K562 (cell line): Measurements from ENCODE around the gene RPL7A. TPM values are rescaled to one million over a fixed set of nuclear protein-coding genes. Genes with fewer than 3 reads are reported as not detected.
A peak's percentile ranks its signal among the peaks of the same experiment; 100 is the strongest.
"Not testable (repeated sequence)": the region's sequence is repeated elsewhere in the genome, so short reads cannot be mapped to it uniquely, and the experiment has no call there.

Source experiments
- ATAC-seq: fragments of 200-7000 bp; cut with Tn5 transposase; 3 replicates; pipeline ENCODE4 v1.9.1; 2020; ENCODE audit warnings: moderate library complexity
- BruUV-seq: library from RNA; stranded (reverse); fragments of 400-500 nt; replicated peaks from 2 replicates; lab custom pipeline; 2021; lab: Mats Ljungman, UMichigan
- CTCF ChIA-PET: fragments of 300-600 bp; formaldehyde crosslinking; extraction: SDS; loops from one replicate; lab custom pipeline; 2021; ENCODE audit warnings: low intra/inter-chr PET ratio; lab: Yijun Ruan, JAX
- POLR2A ChIA-PET: fragments of 300-600, 350-650 bp; sonication (Branson Sonifier 250); formaldehyde crosslinking; extraction: SDS; loops from one replicate; lab custom pipeline; 2021; ENCODE audit warnings: antibody characterized with exemption, inconsistent platforms; lab: Yijun Ruan, JAX
- DNase-seq, 4 experiments: peaks; one replicate each; pipeline versions ENCODE4 v3.0.0 to v3.0.0-alpha.2; 2011 to 2018; ENCODE audit warnings: low spot score in 3 of 4, mixed read lengths in 3 of 4; ENCODE audit errors: extremely low read depth in 1 of 4
- FAIRE-seq: peaks from 2 replicates; lab custom pipeline; 2011; peaks lifted over from hg19 to GRCh38; lab: Jason Lieb, UNC
- H2AFZ ChIP-seq: 2 replicates; pipeline ENCODE4 v1.6.0; 2011; ENCODE audit warnings: low read depth, low read length, control low read depth, inconsistent platforms
- H3K27ac ChIP-seq: fragments of 200-600 bp; 3 replicates; pipeline ENCODE4 v1.8.0; 2011; ENCODE audit warnings: low read depth, mild to moderate bottlenecking, control low read depth, inconsistent platforms, low read length, moderate library complexity, mixed read lengths; ENCODE audit errors: extremely low read depth
- H3K27me3 ChIP-seq, 2 experiments: fragments of 300-600 bp in 1 of 2; 2 replicates in 1 of 2; 3 replicates in 1 of 2; pipeline versions ENCODE4 v1.6.0 to v1.8.0; 2011; ENCODE audit warnings: inconsistent platforms in 2 of 2, low read length in 2 of 2, mild to moderate bottlenecking in 1 of 2, mixed read lengths in 1 of 2, moderate library complexity in 1 of 2; ENCODE audit not compliant: control insufficient read depth in 2 of 2, insufficient read depth in 2 of 2
- H3K36me3 ChIP-seq: fragments of 300-600 bp; 3 replicates; pipeline ENCODE4 v1.8.0; 2011; ENCODE audit warnings: mild to moderate bottlenecking, low read length, inconsistent platforms; ENCODE audit not compliant: control insufficient read depth, insufficient read depth
- H3K4me1 ChIP-seq, 2 experiments: fragments of 200-600 bp in 1 of 2; replicated peaks in 1 of 2; 2 replicates in 1 of 2; 3 replicates in 1 of 2; pipeline versions ENCODE4 v1.5.1 to v1.8.0; 2011; ENCODE audit warnings: inconsistent platforms in 2 of 2, low read length in 2 of 2, mild to moderate bottlenecking in 1 of 2, mixed read lengths in 1 of 2, moderate library complexity in 1 of 2; ENCODE audit not compliant: control insufficient read depth in 2 of 2, insufficient read depth in 2 of 2
- H3K4me2 ChIP-seq: 2 replicates; pipeline ENCODE4 v1.6.1; 2011; ENCODE audit warnings: low read length, control low read depth, inconsistent platforms, mixed read lengths; ENCODE audit not compliant: insufficient read depth
- H3K4me3 ChIP-seq: fragments of 200-600 bp; sonication (generic), shearing (Covaris generic); 2 replicates; pipeline ENCODE4 v1.5.1; 2016; ENCODE audit warnings: control low read depth, inconsistent platforms
- H3K79me2 ChIP-seq: fragments of 200-600 bp; 3 replicates; pipeline ENCODE4 v1.8.0; 2011; ENCODE audit warnings: low read length, inconsistent platforms; ENCODE audit not compliant: control insufficient read depth, insufficient read depth
- H3K9ac ChIP-seq, 2 experiments: 2 replicates each; pipeline versions ENCODE4 v1.6.0 to v1.6.1; 2011; ENCODE audit warnings: low read depth in 2 of 2, low read length in 2 of 2, control low read depth in 1 of 2, inconsistent platforms in 1 of 2, mild to moderate bottlenecking in 1 of 2, mixed read lengths in 1 of 2; ENCODE audit not compliant: insufficient read depth in 1 of 2
- H3K9me1 ChIP-seq: one replicate; pipeline ENCODE4 v1.6.0; 2011; ENCODE audit warnings: inconsistent platforms, mild to moderate bottlenecking, low read length, moderate library complexity; ENCODE audit not compliant: control insufficient read depth, insufficient read depth
- H3K9me3 ChIP-seq: replicated peaks from 2 replicates; pipeline ENCODE4 v1.5.1; 2011; ENCODE audit warnings: low read depth, low read length, inconsistent platforms; ENCODE audit not compliant: control insufficient read depth, insufficient read depth
- H4K20me1 ChIP-seq: replicated peaks from 2 replicates; pipeline ENCODE4 v1.6.1; 2011; ENCODE audit warnings: low read length, inconsistent platforms, mixed read lengths; ENCODE audit not compliant: control insufficient read depth, insufficient read depth
- CTCF ChIP-seq, 3 experiments: IDR thresholded peaks in 2 of 3; conservative IDR thresholded peaks in 1 of 3; 2 replicates each; pipeline ENCODE4 v1.5.1; 2011 to 2012; ENCODE audit warnings: low read length in 3 of 3, mild to moderate bottlenecking in 3 of 3, control low read depth in 2 of 3, improper control_type of control experiment in 1 of 3, inconsistent platforms in 1 of 3, low read depth in 1 of 3, mixed read lengths in 1 of 3, moderate library complexity in 1 of 3; ENCODE audit not compliant: insufficient read depth in 2 of 3
- HMGXB4 ChIP-seq: sonication (generic); formaldehyde crosslinking; IDR thresholded peaks from 2 replicates; pipeline ENCODE4 v1.8.1; 2023; ENCODE audit warnings: mild to moderate bottlenecking, missing genetic modification reagents
- PHB ChIP-seq: fragments of 250-450 bp; sonication (Bioruptor Pico); IDR thresholded peaks from 2 replicates; pipeline ENCODE4 v1.5.0; 2021
- RAD21 ChIP-seq, 2 experiments: fragments of 250-450 bp in 1 of 2; fragments of 450-650 bp in 1 of 2; sonication (Bioruptor Pico) in 1 of 2; formaldehyde crosslinking in 1 of 2; IDR thresholded peaks in 1 of 2; conservative IDR thresholded peaks in 1 of 2; 2 replicates each; pipeline versions ENCODE4 v1.4.0 to v1.8.0; 2020 to 2022; ENCODE audit warnings: mild to moderate bottlenecking in 2 of 2, moderate library complexity in 1 of 2
- SMC3 ChIP-seq: conservative IDR thresholded peaks from 2 replicates; pipeline ENCODE4 v1.6.1; 2011; ENCODE audit warnings: low read depth, low read length, improper control_type of control experiment; ENCODE audit not compliant: insufficient read depth
- ZNF263 ChIP-seq: sonication (generic); formaldehyde crosslinking; IDR thresholded peaks from 2 replicates; pipeline ENCODE4 v1.8.0; 2022; ENCODE audit warnings: mild to moderate bottlenecking, missing genetic modification reagents, borderline replicate concordance
- WGBS: fragments of 100-300 bp; shearing (Covaris generic); methylation state at CpG from one replicate; pipeline ENCODE4 v1.1.6; 2016; ENCODE audit warnings: low coverage, mixed read lengths; ENCODE audit not compliant: insufficient coverage; ENCODE audit errors: missing lambda C conversion rate; 5-methylcytosine and 5-hydroxymethylcytosine counted together
- in situ Hi-C: fragments of 300-500 bp; cut with MboI; formaldehyde crosslinking; loops from 4 replicates; pipeline ENCODE4 v1.15.0; 2018; ENCODE audit warnings: inconsistent platforms, mixed read lengths
- intact Hi-C: fragments of 100-400 bp; cut with micrococcal nuclease; formaldehyde crosslinking; loops from 2 replicates; pipeline ENCODE4 v1.14.2; 2022
- polyA plus RNA-seq, 8 experiments: library from polyadenylated mRNA; depleted of rRNA in 4 of 8; stranded (reverse) in 5 of 8; unstranded in 3 of 8; fragments of >200 nt; fragmentation: Nextera tagmentation in 2 of 8; fragmentation: Illumina TruSeq in 1 of 8; extraction: Ambion mirVana in 2 of 8; extraction: Trizol in 1 of 8; gene quantifications; 2 replicates each; pipeline versions ENCODE4 v1.2.1 to v1.2.3, GENCODE V29; 2011 to 2014; ENCODE audit warnings: inconsistent platforms in 1 of 8, missing spikeins in 1 of 8
- total RNA-seq, 7 experiments: library from RNA; depleted of rRNA in 6 of 7; stranded (reverse); fragments of >200 nt in 6 of 7; fragmentation: Illumina TruSeq in 2 of 7; extraction: Trizol in 2 of 7; gene quantifications; 2 replicates each; pipeline versions ENCODE4 v1.2.1 to v1.2.3, GENCODE V29; 2011 to 2021; ENCODE audit warnings: low replicate concordance in 1 of 7

Gene RPL7A
- total and polyA plus RNA-seq, 9 of the 15 experiments (the other 6 are each of a cell fraction or from before 2014, with no cell fraction given) = 1,935 to 3,760 (median 2,652) TPM

- in situ Hi-C loops = loop anchor here (5.0 kb wide), 1 partner anchor 90 kb away; no protein-coding TSS in a partner anchor
- H3K4me2 ChIP-seq, BruUV-seq, H3K4me3 ChIP-seq, H3K4me1 ChIP-seq, intact Hi-C loops, CTCF ChIA-PET, FAIRE-seq, H2AFZ ChIP-seq, H3K79me2 ChIP-seq, ATAC-seq, H3K9ac ChIP-seq, H3K36me3 ChIP-seq, H3K27me3 ChIP-seq, H3K9me1 ChIP-seq, H3K27ac ChIP-seq, H4K20me1 ChIP-seq, H3K9me3 ChIP-seq, POLR2A ChIA-PET: not testable (repeated sequence)
- WGBS = 0% methylated on average over 2 of the region's 13 CpGs
- peak in 1 of 4 experiments; percentile 3 for DNase-seq
These were observed 30.5 kb upstream of the RPL7A start for GRCh38 chr9:133317551-133317950.

- no peaks in the 10 kb centered on the region for H4K20me1 ChIP-seq
- no TSS peak for BruUV-seq
- H3K4me2 ChIP-seq = no peak overlapping the region
- peaks cover 0 to 8% of the 10 kb centered on the region in 2 experiments; a peak in 1 of 5 replicates for H3K27me3 ChIP-seq
- no peak overlapping the region for H3K9ac ChIP-seq
- DNase-seq = peak in 2 of 4 experiments; percentile 23 to 24
- intact Hi-C loops (loop anchor here (10.0 kb wide), 1 partner anchor 46 kb away; the partner anchor contains the start of gene ABO), in situ Hi-C loops (no loop called here)
- peaks cover 3% of the 10 kb centered on the region for H3K9me3 ChIP-seq
- H3K36me3 ChIP-seq = no peaks in the 10 kb centered on the region
- ATAC-seq = peak; percentile 84
- H3K9me1 ChIP-seq = no peaks in the 10 kb centered on the region
- peak; percentile 70 for TF ChIP-seq ZNF263 (CRISPR knock-in tag)
- no peak for TF ChIP-seq PHB
- TF ChIP-seq RAD21 (CRISPR knock-in tag; conservative IDR thresholded peaks at IDR 0.05 in 1 of 2, IDR thresholded peaks at IDR 0.05 in 1 of 2) = peak in 1 of 2 experiments; percentile 30; a peak in 2 of 4 replicates
- peak; percentile 26 to 37 (median 34); a peak in 5 of 6 replicates for TF ChIP-seq CTCF (IDR thresholded peaks at IDR 0.05 in 2 of 3, conservative IDR thresholded peaks at IDR 0.05 in 1 of 3; ENCODE audit: insufficient read depth in 2 of 3, low read depth in 1 of 3, low read length in 3 of 3)
- 0 out of 2 replicates have a peak, but pooled peaks have one; percentile 4 for TF ChIP-seq SMC3
- no peak for TF ChIP-seq HMGXB4 (CRISPR knock-in tag)
- POLR2A ChIA-PET = interaction anchor here (0.6 to 0.7 kb wide), 3 partner anchors 34 to 566 kb away, joined by 3 read pairs; no protein-coding TSS in a partner anchor
- H3K4me1 ChIP-seq = peaks cover 0 to 9% of the 10 kb centered on the region in 2 experiments; a peak in 2 of 5 replicates
- H3K4me3 ChIP-seq = no peak overlapping the region
- WGBS = 32% methylated on average over 13 of the region's 13 CpGs
- CTCF ChIA-PET = interaction anchor here (0.6 kb wide), 1 partner anchor 84 kb away, joined by 3 read pairs; no protein-coding TSS in a partner anchor
- no peak for FAIRE-seq
- H3K79me2 ChIP-seq = no peaks in the 10 kb centered on the region
- H3K27ac ChIP-seq = no peak overlapping the region
- H2AFZ ChIP-seq = no peak overlapping the region
These were observed 27.6 kb upstream of the RPL7A start for GRCh38 chr9:133320421-133320881.
